ENCODE data around the gene SELENOV. TPM values are rescaled to one million over a fixed set of nuclear protein-coding genes. Genes with fewer than 3 reads are reported as not detected.

Gene SELENOV
- total RNA-seq, 1 donor = not detected

GRCh38 chr19:39540333-39540673, 25.4 kb downstream of the SELENOV start:
- peak overlapping the region; percentile 85 for H3K4me3 ChIP-seq (ENCODE audit: low read depth, low read length)
- TF ChIP-seq CTCF (IDR thresholded peaks at IDR 0.05; ENCODE audit: insufficient read depth, low read depth, low read length) = no peak
- DNase-seq (ENCODE audit: low read depth) = no peak

- TF ChIP-seq CTCF (IDR thresholded peaks at IDR 0.05; ENCODE audit: insufficient read depth, low read depth, low read length) = no peak
- no peak overlapping the region for H3K4me3 ChIP-seq (ENCODE audit: low read depth, low read length)
- no peak for DNase-seq (ENCODE audit: low read depth)
Observed at GRCh38 chr19:39542206-39542605, 27.3 kb downstream of the SELENOV start.

- no peak overlapping the region for H3K4me3 ChIP-seq (ENCODE audit: low read depth, low read length)
- no peak for DNase-seq (ENCODE audit: low read depth)
- no peak for TF ChIP-seq CTCF (IDR thresholded peaks at IDR 0.05; ENCODE audit: insufficient read depth, low read depth, low read length)
Observed at GRCh38 chr19:39543477-39543857, 28.5 kb downstream of the SELENOV start.

- no peak for TF ChIP-seq CTCF (IDR thresholded peaks at IDR 0.05; ENCODE audit: insufficient read depth, low read depth, low read length)
- no peak overlapping the region for H3K4me3 ChIP-seq (ENCODE audit: low read depth, low read length)
- DNase-seq (ENCODE audit: low read depth) = peak; percentile 14
Observed at GRCh38 chr19:39544226-39544903, 29.4 kb downstream of the SELENOV start.

GRCh38 chr19:39544911-39545310, 30.0 kb downstream of the SELENOV start:
- TF ChIP-seq CTCF (IDR thresholded peaks at IDR 0.05; ENCODE audit: insufficient read depth, low read depth, low read length) = no peak
- no peak for DNase-seq (ENCODE audit: low read depth)
- H3K4me3 ChIP-seq (ENCODE audit: low read depth, low read length) = no peak overlapping the region

- no peak overlapping the region for H3K4me3 ChIP-seq (ENCODE audit: low read depth, low read length)
- no peak for DNase-seq (ENCODE audit: low read depth)
- TF ChIP-seq CTCF (IDR thresholded peaks at IDR 0.05; ENCODE audit: insufficient read depth, low read depth, low read length) = no peak
Observed at GRCh38 chr19:39546599-39546998, 31.7 kb downstream of the SELENOV start.

- TF ChIP-seq CTCF (IDR thresholded peaks at IDR 0.05; ENCODE audit: insufficient read depth, low read depth, low read length) = no peak
- no peak for DNase-seq (ENCODE audit: low read depth)
Observed at GRCh38 chr19:39550197-39550596, 35.3 kb downstream of the SELENOV start.

More at GRCh38 chr19:39550197-39550596, 35.3 kb downstream of the SELENOV start:
- no peak overlapping the region for H3K4me3 ChIP-seq (ENCODE audit: low read depth, low read length)

Measured in fibroblast of villous mesenchyme (primary cell).